Measurements from ENCODE around the gene SEZ6.
"Not testable (repeated sequence)": the region's sequence is repeated elsewhere in the genome, so short reads cannot be mapped to it uniquely, and the experiment has no call there.

SEZ6 gene

GRCh38 chr17:28951991-28952975, 53.5 kb downstream of the SEZ6 start:
- DNase-seq = peak; percentile 100

GRCh38 chr17:28951428-28951990, 54.3 kb downstream of the SEZ6 start, which contains the start of gene PHF12:
TSS of gene PHF12 (minus strand) at chr17:28951518. CDS start at chr17:28950960, 558 bp downstream.
- peak; percentile 99 for DNase-seq

- no peak for DNase-seq
Observed at GRCh38 chr17:28950752-28951427, 54.9 kb downstream of the SEZ6 start.

GRCh38 chr17:28950017-28950751, 55.6 kb downstream of the SEZ6 start:
- DNase-seq = no peak

GRCh38 chr17:28949185-28950016, 56.4 kb downstream of the SEZ6 start:
- no peak for DNase-seq

- DNase-seq = no peak
Observed at GRCh38 chr17:28948873-28949184, 57.0 kb downstream of the SEZ6 start.

- no peak for DNase-seq
Observed at GRCh38 chr17:28948342-28948741, 57.5 kb downstream of the SEZ6 start.

GRCh38 chr17:28947639-28948038, 58.2 kb downstream of the SEZ6 start:
- no peak for DNase-seq

- DNase-seq = no peak
Observed at GRCh38 chr17:28946239-28946638, 59.6 kb downstream of the SEZ6 start.

- no peak for DNase-seq
Observed at GRCh38 chr17:28944862-28945741, 60.7 kb downstream of the SEZ6 start.

GRCh38 chr17:28944343-28944742, 61.5 kb downstream of the SEZ6 start:
- DNase-seq = no peak

GRCh38 chr17:28942925-28943324, 62.9 kb downstream of the SEZ6 start:
- DNase-seq = no peak

- no peak for DNase-seq
Observed at GRCh38 chr17:28941251-28941650, 64.6 kb downstream of the SEZ6 start.

GRCh38 chr17:28940675-28941074, 65.2 kb downstream of the SEZ6 start:
- no peak for DNase-seq

GRCh38 chr17:28940142-28940541, 65.7 kb downstream of the SEZ6 start:
- no peak for DNase-seq

GRCh38 chr17:28938552-28938951, 67.3 kb downstream of the SEZ6 start:
- no peak for DNase-seq

GRCh38 chr17:28937044-28937729, 68.6 kb downstream of the SEZ6 start:
- DNase-seq = no peak

GRCh38 chr17:28935744-28936460, 69.9 kb downstream of the SEZ6 start:
- DNase-seq = no peak

- not testable (repeated sequence) for DNase-seq
Observed at GRCh38 chr17:28934508-28934907, 71.3 kb downstream of the SEZ6 start.

GRCh38 chr17:28929787-28930186, 76.0 kb downstream of the SEZ6 start:
- DNase-seq = no peak

Data from SIG-M5 (cell line).